ENCODE measurements around the gene MSANTD3. TPM values are rescaled to one million over a fixed set of nuclear protein-coding genes. Genes with fewer than 3 reads are reported as not detected.

MSANTD3 gene
- total and polyA plus RNA-seq, 2 of the 13 experiments (the other 11 are each of a cell fraction or from before 2014, with no cell fraction given): 10.1 to 19.2 TPM

- TF ChIP-seq, protein P1, sequence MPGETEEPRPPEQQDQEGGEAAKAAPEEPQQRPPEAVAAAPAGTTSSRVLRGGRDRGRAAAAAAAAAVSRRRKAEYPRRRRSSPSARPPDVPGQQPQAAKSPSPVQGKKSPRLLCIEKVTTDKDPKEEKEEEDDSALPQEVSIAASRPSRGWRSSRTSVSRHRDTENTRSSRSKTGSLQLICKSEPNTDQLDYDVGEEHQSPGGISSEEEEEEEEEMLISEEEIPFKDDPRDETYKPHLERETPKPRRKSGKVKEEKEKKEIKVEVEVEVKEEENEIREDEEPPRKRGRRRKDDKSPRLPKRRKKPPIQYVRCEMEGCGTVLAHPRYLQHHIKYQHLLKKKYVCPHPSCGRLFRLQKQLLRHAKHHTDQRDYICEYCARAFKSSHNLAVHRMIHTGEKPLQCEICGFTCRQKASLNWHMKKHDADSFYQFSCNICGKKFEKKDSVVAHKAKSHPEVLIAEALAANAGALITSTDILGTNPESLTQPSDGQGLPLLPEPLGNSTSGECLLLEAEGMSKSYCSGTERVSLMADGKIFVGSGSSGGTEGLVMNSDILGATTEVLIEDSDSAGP (CRISPR knock-in tag; IDR thresholded peaks at IDR 0.05; ENCODE audit: borderline replicate concordance): no peak
- TF ChIP-seq ZFX (CRISPR knock-in tag; IDR thresholded peaks at IDR 0.05; ENCODE audit: low read depth): peak; percentile 55; the same call in 1 of the 2 replicates
- no peak for TF ChIP-seq SOX5 (CRISPR knock-in tag; IDR thresholded peaks at IDR 0.05; ENCODE audit: borderline replicate concordance)
- TF ChIP-seq, protein P2, sequence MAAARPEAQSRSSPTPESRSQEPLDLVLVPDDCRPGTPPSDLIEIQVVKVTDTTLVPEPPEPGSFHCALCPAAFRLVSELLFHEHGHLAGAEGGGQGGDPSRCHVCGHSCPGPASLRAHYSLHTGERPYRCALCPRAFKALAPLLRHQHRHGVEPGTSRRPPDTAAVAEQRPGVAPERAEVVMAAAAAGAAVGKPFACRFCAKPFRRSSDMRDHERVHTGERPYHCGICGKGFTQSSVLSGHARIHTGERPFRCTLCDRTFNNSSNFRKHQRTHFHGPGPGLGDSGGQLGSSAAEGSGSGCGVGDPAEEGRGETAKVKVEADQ (CRISPR knock-in tag; IDR thresholded peaks at IDR 0.05; ENCODE audit: borderline replicate concordance): no peak
- no peak for TF ChIP-seq ZNF468 (CRISPR knock-in tag; IDR thresholded peaks at IDR 0.05)
- TF ChIP-seq JUNB (CRISPR knock-in tag; IDR thresholded peaks at IDR 0.05; ENCODE audit: borderline replicate concordance): peak; percentile 43; the same call in 1 of the 2 replicates
- TF ChIP-seq ZBTB39 (CRISPR knock-in tag; IDR thresholded peaks at IDR 0.05): no peak
- TF ChIP-seq PAX8 (CRISPR knock-in tag; IDR thresholded peaks at IDR 0.05; ENCODE audit: borderline replicate concordance): no peak
- no peak for TF ChIP-seq SYNCRIP (IDR thresholded peaks at IDR 0.05; ENCODE audit: insufficient read depth, low read depth, low read length)
- TF ChIP-seq HOXD1 (CRISPR knock-in tag; IDR thresholded peaks at IDR 0.05): peak; percentile 30; the same call in 1 of the 2 replicates
- no peak for TF ChIP-seq HNF4G (IDR thresholded peaks at IDR 0.05; ENCODE audit: borderline replicate concordance, low read depth, low read length)
- TF ChIP-seq HNF4G (CRISPR knock-in tag; IDR thresholded peaks at IDR 0.05; ENCODE audit: borderline replicate concordance, low read depth): no peak
- no peak for TF ChIP-seq EED (CRISPR knock-in tag; IDR thresholded peaks at IDR 0.05)
- TF ChIP-seq ZNF678 (CRISPR knock-in tag; IDR thresholded peaks at IDR 0.05): no peak
- no peak for TF ChIP-seq CHD4 (IDR thresholded peaks at IDR 0.05; ENCODE audit: borderline replicate concordance, low read length)
- 0 out of 2 replicates have a peak, but pooled peaks have one; percentile 33 for TF ChIP-seq ZNF230 (CRISPR knock-in tag; IDR thresholded peaks at IDR 0.05)
- no peak for TF ChIP-seq ISL2 (CRISPR knock-in tag; IDR thresholded peaks at IDR 0.05)
- peak; percentile 52; the same call in 1 of the 2 replicates for TF ChIP-seq IKZF5 (CRISPR knock-in tag; IDR thresholded peaks at IDR 0.05)
- no peak for TF ChIP-seq SMYD3 (CRISPR knock-in tag; IDR thresholded peaks at IDR 0.05)
- TF ChIP-seq ZNF446 (CRISPR knock-in tag; IDR thresholded peaks at IDR 0.05): no peak
- TF ChIP-seq KMT2B (CRISPR knock-in tag; IDR thresholded peaks at IDR 0.05): no peak
- TF ChIP-seq SP5 (CRISPR knock-in tag; IDR thresholded peaks at IDR 0.05; ENCODE audit: borderline replicate concordance, low read depth): peak; percentile 13; the same call in 1 of the 2 replicates
- TF ChIP-seq FOXA3 (CRISPR knock-in tag; IDR thresholded peaks at IDR 0.05): peak; percentile 29; the same call in 1 of the 2 replicates
- no peak for TF ChIP-seq ZNF768 (CRISPR knock-in tag; IDR thresholded peaks at IDR 0.05)
- no peak for TF ChIP-seq ZNF234 (CRISPR knock-in tag; conservative IDR thresholded peaks at IDR 0.05)
These were observed at the start of gene MSANTD3 (continued) for GRCh38 chr9:100426530-100427365.
